Measurements from ENCODE around the gene CYYR1.

DNA sequence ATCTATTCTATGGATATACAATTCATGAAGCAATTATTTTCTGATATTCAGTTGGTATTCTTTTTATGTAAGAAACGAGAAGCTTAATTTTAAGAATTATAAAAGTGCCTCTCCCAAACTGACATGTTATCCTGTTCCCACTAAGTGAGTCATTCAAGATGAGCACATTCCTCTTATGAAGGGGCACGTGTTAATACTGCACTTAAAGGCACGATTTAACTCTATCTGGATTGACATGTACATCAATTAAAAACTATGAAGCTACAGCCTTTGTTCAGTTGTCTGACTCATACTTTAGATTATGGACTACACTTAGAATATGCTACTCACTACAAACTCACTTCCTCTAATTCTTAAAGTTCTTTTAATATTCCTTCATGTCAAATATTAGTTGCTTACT lies 111.6 kb downstream of the CYYR1 start:
- no peak for TF ChIP-seq POLR2A (IDR thresholded peaks at IDR 0.05)
- TF ChIP-seq, protein P1, sequence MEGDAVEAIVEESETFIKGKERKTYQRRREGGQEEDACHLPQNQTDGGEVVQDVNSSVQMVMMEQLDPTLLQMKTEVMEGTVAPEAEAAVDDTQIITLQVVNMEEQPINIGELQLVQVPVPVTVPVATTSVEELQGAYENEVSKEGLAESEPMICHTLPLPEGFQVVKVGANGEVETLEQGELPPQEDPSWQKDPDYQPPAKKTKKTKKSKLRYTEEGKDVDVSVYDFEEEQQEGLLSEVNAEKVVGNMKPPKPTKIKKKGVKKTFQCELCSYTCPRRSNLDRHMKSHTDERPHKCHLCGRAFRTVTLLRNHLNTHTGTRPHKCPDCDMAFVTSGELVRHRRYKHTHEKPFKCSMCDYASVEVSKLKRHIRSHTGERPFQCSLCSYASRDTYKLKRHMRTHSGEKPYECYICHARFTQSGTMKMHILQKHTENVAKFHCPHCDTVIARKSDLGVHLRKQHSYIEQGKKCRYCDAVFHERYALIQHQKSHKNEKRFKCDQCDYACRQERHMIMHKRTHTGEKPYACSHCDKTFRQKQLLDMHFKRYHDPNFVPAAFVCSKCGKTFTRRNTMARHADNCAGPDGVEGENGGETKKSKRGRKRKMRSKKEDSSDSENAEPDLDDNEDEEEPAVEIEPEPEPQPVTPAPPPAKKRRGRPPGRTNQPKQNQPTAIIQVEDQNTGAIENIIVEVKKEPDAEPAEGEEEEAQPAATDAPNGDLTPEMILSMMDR (IDR thresholded peaks at IDR 0.05) = no peak
